ENCODE measurements around the gene YPEL5.

YPEL5 gene

DNA sequence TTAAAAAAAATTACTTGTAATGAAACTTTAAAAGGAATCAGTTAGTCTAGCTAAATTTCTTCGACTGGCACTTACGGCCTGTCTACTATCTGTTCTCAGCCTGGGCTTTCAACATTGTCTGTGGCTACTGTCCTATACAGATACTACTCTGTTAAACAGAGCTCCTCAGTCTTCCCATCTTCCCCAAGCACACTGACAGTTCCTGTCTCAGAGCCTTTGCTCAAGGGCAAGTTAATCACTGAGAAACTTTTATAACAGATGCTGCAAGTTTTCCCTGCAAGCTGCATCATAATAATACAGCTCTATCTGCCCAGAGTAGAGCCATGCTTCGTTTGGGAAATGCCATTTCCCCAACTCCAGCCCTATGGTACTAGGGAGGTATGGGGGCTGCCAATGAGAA, 11.3 kb upstream of the YPEL5 start:
- no peak overlapping the region for H3K27ac ChIP-seq
- TF ChIP-seq, protein P1, sequence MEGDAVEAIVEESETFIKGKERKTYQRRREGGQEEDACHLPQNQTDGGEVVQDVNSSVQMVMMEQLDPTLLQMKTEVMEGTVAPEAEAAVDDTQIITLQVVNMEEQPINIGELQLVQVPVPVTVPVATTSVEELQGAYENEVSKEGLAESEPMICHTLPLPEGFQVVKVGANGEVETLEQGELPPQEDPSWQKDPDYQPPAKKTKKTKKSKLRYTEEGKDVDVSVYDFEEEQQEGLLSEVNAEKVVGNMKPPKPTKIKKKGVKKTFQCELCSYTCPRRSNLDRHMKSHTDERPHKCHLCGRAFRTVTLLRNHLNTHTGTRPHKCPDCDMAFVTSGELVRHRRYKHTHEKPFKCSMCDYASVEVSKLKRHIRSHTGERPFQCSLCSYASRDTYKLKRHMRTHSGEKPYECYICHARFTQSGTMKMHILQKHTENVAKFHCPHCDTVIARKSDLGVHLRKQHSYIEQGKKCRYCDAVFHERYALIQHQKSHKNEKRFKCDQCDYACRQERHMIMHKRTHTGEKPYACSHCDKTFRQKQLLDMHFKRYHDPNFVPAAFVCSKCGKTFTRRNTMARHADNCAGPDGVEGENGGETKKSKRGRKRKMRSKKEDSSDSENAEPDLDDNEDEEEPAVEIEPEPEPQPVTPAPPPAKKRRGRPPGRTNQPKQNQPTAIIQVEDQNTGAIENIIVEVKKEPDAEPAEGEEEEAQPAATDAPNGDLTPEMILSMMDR (conservative IDR thresholded peaks at IDR 0.05; ENCODE audit: low read depth, low read length): no peak
- H3K79me2 ChIP-seq (ENCODE audit: insufficient read depth, low read depth): no peaks in the 10 kb centered on the region
- no peak overlapping the region for H3K4me2 ChIP-seq
- H3K4me1 ChIP-seq (ENCODE audit: low read depth, poor library complexity, severe bottlenecking): peaks cover 15% of the 10 kb centered on the region
- H4K20me1 ChIP-seq (ENCODE audit: insufficient read depth): no peaks in the 10 kb centered on the region
- no peak overlapping the region for H3K9ac ChIP-seq
- no peaks in the 10 kb centered on the region for H3K27me3 ChIP-seq (ENCODE audit: insufficient read depth, low read depth)
- H2AFZ ChIP-seq (ENCODE audit: low read depth): no peak overlapping the region
- no peaks in the 10 kb centered on the region for H3K36me3 ChIP-seq (ENCODE audit: insufficient read depth)
- H3K4me3 ChIP-seq (IDR thresholded peaks at IDR 0.05; ENCODE audit: insufficient read depth, low read depth, low read length): no peak overlapping the region

DNA sequence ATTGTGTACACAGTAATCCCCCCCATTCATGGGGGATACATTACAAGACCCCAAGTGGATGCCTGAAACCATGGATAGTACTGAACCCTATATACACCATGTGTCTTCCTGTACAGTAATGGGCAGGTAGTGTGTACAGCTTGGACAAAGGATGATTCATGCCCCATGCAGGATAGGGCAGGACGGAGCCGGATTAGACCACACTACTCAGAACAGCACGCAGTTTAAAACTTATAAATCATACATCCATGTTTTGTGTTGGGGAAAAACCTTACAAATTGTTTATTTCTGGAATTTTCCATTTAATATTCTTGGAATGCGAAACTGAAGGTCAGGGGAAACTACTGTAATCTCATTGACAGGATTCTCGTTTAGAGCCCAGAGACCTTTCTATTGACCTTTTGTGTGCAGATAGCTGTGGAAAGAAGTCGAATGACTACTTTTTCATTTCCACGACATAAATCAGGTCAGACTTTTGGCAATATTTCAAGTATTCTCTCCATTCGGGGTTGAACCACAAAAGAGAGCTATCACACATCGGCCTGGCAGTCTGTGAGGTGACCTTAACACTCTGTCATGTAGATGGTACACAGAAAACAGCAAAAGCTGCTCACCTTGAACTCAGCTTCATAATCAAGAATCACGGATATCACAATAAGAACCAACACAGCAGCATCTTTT, 9.9 kb upstream of the YPEL5 start:
- Histone ChIP-seq H3K27me3 (ENCODE audit: insufficient read depth, low read depth) (no peaks in the 10 kb centered on the region), H3K4me2 (no peak overlapping the region), H2AFZ (ENCODE audit: low read depth) (no peak overlapping the region), H3K4me1 (ENCODE audit: low read depth, poor library complexity, severe bottlenecking) (peaks cover 15% of the 10 kb centered on the region), H3K79me2 (ENCODE audit: insufficient read depth, low read depth) (no peaks in the 10 kb centered on the region), H3K4me3 (IDR thresholded peaks at IDR 0.05; ENCODE audit: insufficient read depth, low read depth, low read length) (no peak overlapping the region), H3K27ac (no peak overlapping the region), H4K20me1 (ENCODE audit: insufficient read depth) (no peaks in the 10 kb centered on the region), H3K36me3 (ENCODE audit: insufficient read depth) (no peaks in the 10 kb centered on the region), H3K9ac (no peak overlapping the region)
- TF ChIP-seq, protein P1 (conservative IDR thresholded peaks at IDR 0.05; ENCODE audit: low read depth, low read length): no peak

DNA sequence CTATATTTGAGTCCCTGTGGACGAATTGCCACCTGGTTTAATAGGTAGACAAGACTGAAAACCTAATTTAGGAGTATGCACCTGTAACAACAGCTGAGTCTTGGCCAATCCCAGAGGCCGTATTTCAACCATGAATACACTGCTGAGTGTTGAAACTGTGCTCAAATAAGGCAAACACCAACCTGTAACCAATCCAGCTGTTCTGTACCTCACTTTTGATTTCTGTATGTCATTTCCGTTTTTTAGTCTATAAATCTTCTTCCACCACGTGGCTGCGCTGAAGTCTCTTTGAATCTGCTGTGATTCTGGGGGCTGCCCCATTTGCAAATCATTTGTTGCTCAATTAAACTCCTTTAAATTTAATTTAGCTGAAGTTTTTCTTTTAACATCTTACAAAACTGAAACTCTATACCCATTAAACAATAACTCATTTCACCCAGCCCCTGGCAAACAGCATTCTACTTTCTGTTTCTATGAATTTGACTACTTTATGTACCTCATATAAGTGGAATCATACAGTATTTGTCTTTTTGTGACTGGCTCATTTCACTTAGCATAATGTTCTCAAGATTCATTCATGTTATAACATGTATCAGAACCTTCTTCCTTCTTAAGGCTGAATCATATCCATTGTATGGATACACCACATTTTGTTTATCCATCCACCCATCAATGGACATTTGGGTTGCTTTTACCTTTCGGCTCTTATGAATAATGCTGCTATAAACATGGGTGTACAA, 7.5 kb upstream of the YPEL5 start:
- H3K36me3 ChIP-seq (ENCODE audit: insufficient read depth): no peaks in the 10 kb centered on the region
- no peaks in the 10 kb centered on the region for H4K20me1 ChIP-seq (ENCODE audit: insufficient read depth)
- 0 out of 2 replicates have a peak overlapping the region, but pooled peaks have one; percentile 4 for H3K27ac ChIP-seq
- no peaks in the 10 kb centered on the region for H3K79me2 ChIP-seq (ENCODE audit: insufficient read depth, low read depth)
- peak overlapping the region; percentile 46 for H3K4me2 ChIP-seq
- TF ChIP-seq, protein P1 (conservative IDR thresholded peaks at IDR 0.05; ENCODE audit: low read depth, low read length): no peak
- H3K9ac ChIP-seq: no peak overlapping the region
- H3K4me1 ChIP-seq (ENCODE audit: low read depth, poor library complexity, severe bottlenecking): peaks cover 15% of the 10 kb centered on the region
- H3K27me3 ChIP-seq (ENCODE audit: insufficient read depth, low read depth): no peaks in the 10 kb centered on the region
- H2AFZ ChIP-seq (ENCODE audit: low read depth): peak overlapping the region; percentile 55
- no peak overlapping the region for H3K4me3 ChIP-seq (IDR thresholded peaks at IDR 0.05; ENCODE audit: insufficient read depth, low read depth, low read length)

DNA sequence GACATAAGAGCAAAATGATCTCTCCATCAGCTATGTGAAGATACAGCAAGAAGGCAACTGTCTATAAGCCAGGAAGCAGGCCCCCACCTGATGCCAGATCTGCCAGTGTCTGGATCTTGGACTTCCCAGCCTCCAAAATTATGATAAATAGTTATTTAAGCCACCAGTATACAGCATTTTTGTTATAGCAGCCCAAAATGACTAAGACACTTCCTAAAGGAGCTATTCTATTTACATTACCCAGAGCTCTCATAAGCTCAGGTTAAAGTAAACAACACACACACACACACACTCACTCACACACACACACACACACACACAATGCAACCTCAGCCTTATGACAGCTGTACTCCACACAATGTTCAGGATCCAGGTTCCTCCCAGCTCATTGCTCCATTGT, 5.7 kb upstream of the YPEL5 start:
- H3K79me2 ChIP-seq (ENCODE audit: insufficient read depth, low read depth): no peaks in the 10 kb centered on the region
- H3K9ac ChIP-seq: no peak overlapping the region
- no peaks in the 10 kb centered on the region for H3K27me3 ChIP-seq (ENCODE audit: insufficient read depth, low read depth)
- H3K4me2 ChIP-seq: no peak overlapping the region
- H3K27ac ChIP-seq: no peak overlapping the region
- H3K4me3 ChIP-seq (IDR thresholded peaks at IDR 0.05; ENCODE audit: insufficient read depth, low read depth, low read length): no peak overlapping the region
- H3K36me3 ChIP-seq (ENCODE audit: insufficient read depth): no peaks in the 10 kb centered on the region
- no peaks in the 10 kb centered on the region for H4K20me1 ChIP-seq (ENCODE audit: insufficient read depth)
- H3K4me1 ChIP-seq (ENCODE audit: low read depth, poor library complexity, severe bottlenecking): peaks cover 22% of the 10 kb centered on the region
- H2AFZ ChIP-seq (ENCODE audit: low read depth): no peak overlapping the region
- TF ChIP-seq, protein P1 (conservative IDR thresholded peaks at IDR 0.05; ENCODE audit: low read depth, low read length): no peak
